Astrocyte (in vitro differentiated cells and primary cell): ENCODE measurements around the gene DOCK2. TPM values are rescaled to one million over a fixed set of nuclear protein-coding genes. Genes with fewer than 3 reads are reported as not detected.

Experiments used
- DNase-seq: peaks from one replicate; pipeline ENCODE4 v3.0.0-alpha.2; 2010; ENCODE audit warnings: low read depth
- FAIRE-seq: peaks from 2 replicates; lab custom pipeline; 2011; peaks lifted over from hg19 to GRCh38; lab: Jason Lieb, UNC
- H2AFZ ChIP-seq: 2 replicates; pipeline ENCODE4 v1.6.0; 2012; ENCODE audit warnings: low read depth, low read length, inconsistent platforms
- H3K27ac ChIP-seq: 2 replicates; pipeline ENCODE4 v1.5.1; 2011; ENCODE audit warnings: low read depth, low read length, inconsistent platforms
- H3K27me3 ChIP-seq: 2 replicates; pipeline ENCODE4 v1.6.0; 2011; ENCODE audit warnings: low read length, inconsistent platforms; ENCODE audit not compliant: insufficient read depth
- H3K36me3 ChIP-seq: 2 replicates; pipeline ENCODE4 v1.5.1; 2011; ENCODE audit warnings: low read length, inconsistent platforms; ENCODE audit not compliant: insufficient read depth
- H3K4me1 ChIP-seq: 2 replicates; pipeline ENCODE4 v1.5.1; 2011; ENCODE audit warnings: low read length, inconsistent platforms; ENCODE audit not compliant: insufficient read depth
- H3K4me2 ChIP-seq: 2 replicates; pipeline ENCODE4 v1.6.0; 2012; ENCODE audit warnings: low read length, inconsistent platforms
- H3K4me3 ChIP-seq: 2 replicates; pipeline ENCODE4 v1.5.1; 2011; ENCODE audit warnings: low read depth, mild to moderate bottlenecking, low read length, inconsistent platforms; ENCODE audit not compliant: insufficient read depth
- H3K79me2 ChIP-seq: 2 replicates; pipeline ENCODE4 v1.6.0; 2012; ENCODE audit warnings: mild to moderate bottlenecking, low read length, inconsistent platforms; ENCODE audit not compliant: insufficient read depth
- H3K9ac ChIP-seq: 2 replicates; pipeline ENCODE4 v1.6.0; 2012; ENCODE audit warnings: mild to moderate bottlenecking, low read length, inconsistent platforms
- H3K9me3 ChIP-seq: 2 replicates; pipeline ENCODE4 v1.5.1; 2012; ENCODE audit warnings: low read depth, mild to moderate bottlenecking, low read length, inconsistent platforms; ENCODE audit not compliant: insufficient read depth
- H4K20me1 ChIP-seq: 2 replicates; pipeline ENCODE4 v1.6.0; 2012; ENCODE audit warnings: low read length, inconsistent platforms; ENCODE audit not compliant: insufficient read depth
- H3K27ac Mint-ChIP-seq: one replicate; pipeline ENCODE4 v1.8.0; 2021; ENCODE audit warnings: mild to moderate bottlenecking, mixed read lengths; ENCODE audit not compliant: unreplicated experiment
- H3K27me3 Mint-ChIP-seq: one replicate; pipeline ENCODE4 v1.8.0; 2021; ENCODE audit warnings: low read depth, mixed read lengths; ENCODE audit not compliant: unreplicated experiment
- H3K36me3 Mint-ChIP-seq: one replicate; pipeline ENCODE4 v1.8.0; 2021; ENCODE audit warnings: low read depth, mixed read lengths; ENCODE audit not compliant: unreplicated experiment
- H3K4me1 Mint-ChIP-seq: one replicate; pipeline ENCODE4 v1.8.0; 2021; ENCODE audit warnings: low read depth, mixed read lengths; ENCODE audit not compliant: unreplicated experiment
- H3K4me3 Mint-ChIP-seq: one replicate; pipeline ENCODE4 v1.8.0; 2021; ENCODE audit warnings: mild to moderate bottlenecking, moderate library complexity, mixed read lengths; ENCODE audit not compliant: unreplicated experiment
- H3K9me3 Mint-ChIP-seq: one replicate; pipeline ENCODE4 v1.8.0; 2021; ENCODE audit warnings: mild to moderate bottlenecking, mixed read lengths; ENCODE audit not compliant: unreplicated experiment
- EZH2 ChIP-seq: IDR thresholded peaks from 2 replicates; pipeline ENCODE4 v1.6.1; 2012; ENCODE audit warnings: mild to moderate bottlenecking, low read length, inconsistent platforms; ENCODE audit not compliant: insufficient read depth
- total RNA-seq: library from RNA; stranded (reverse); gene quantifications from 2 replicates; pipeline ENCODE4 v1.2.1, GENCODE V29; 2021
- TF ChIP-seq, protein P1 (sequence below): IDR thresholded peaks from 2 replicates; pipeline ENCODE4 v1.5.1; 2011; ENCODE audit warnings: low read depth, mild to moderate bottlenecking, inconsistent platforms, low read length, moderate library complexity; ENCODE audit not compliant: insufficient read depth

The DOCK2 gene
- total RNA-seq, 1 donor from 2014 or later, result 0.66 TPM

DNA sequence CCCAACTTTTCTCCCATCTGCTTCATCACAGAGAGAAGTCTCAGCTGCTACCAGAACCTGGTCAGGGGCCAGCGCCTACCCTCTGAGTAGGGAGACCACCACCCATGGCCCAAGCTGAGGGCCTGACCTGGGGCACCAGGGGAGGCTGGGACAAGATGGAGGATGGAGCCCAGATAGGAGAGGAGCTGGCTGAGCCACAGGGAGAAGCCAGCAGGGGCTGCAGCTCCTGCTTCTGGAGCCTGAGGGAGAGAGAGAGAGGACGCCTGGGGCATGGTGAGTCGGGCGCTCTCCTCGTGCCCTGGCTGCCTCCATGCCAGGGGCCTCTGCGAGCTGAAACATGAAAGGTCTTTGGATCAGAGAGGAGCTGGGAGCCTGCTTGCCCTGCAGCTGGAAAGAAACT, 467.2 kb downstream of the DOCK2 start:
- no peaks in the 10 kb centered on the region for H3K4me1 Mint-ChIP-seq
- Histone ChIP-seq H3K4me1 (no peaks in the 10 kb centered on the region), H3K36me3 (no peaks in the 10 kb centered on the region), H2AFZ (no peak overlapping the region), H3K4me2 (no peak overlapping the region), H3K79me2 (no peaks in the 10 kb centered on the region), H3K27me3 (no peaks in the 10 kb centered on the region), H3K9ac (no peak overlapping the region), H3K4me3 (no peak overlapping the region), H3K9me3 (no peaks in the 10 kb centered on the region), H3K27ac (no peak overlapping the region), H4K20me1 (no peaks in the 10 kb centered on the region)
- no peak overlapping the region for H3K4me3 Mint-ChIP-seq
- FAIRE-seq (no peak), DNase-seq (no peak)
- H3K27ac Mint-ChIP-seq, result no peak overlapping the region
- no peaks in the 10 kb centered on the region for H3K9me3 Mint-ChIP-seq
- H3K36me3 Mint-ChIP-seq, result no peaks in the 10 kb centered on the region
- H3K27me3 Mint-ChIP-seq, result peaks cover 40% of the 10 kb centered on the region
- TF ChIP-seq, protein P1, sequence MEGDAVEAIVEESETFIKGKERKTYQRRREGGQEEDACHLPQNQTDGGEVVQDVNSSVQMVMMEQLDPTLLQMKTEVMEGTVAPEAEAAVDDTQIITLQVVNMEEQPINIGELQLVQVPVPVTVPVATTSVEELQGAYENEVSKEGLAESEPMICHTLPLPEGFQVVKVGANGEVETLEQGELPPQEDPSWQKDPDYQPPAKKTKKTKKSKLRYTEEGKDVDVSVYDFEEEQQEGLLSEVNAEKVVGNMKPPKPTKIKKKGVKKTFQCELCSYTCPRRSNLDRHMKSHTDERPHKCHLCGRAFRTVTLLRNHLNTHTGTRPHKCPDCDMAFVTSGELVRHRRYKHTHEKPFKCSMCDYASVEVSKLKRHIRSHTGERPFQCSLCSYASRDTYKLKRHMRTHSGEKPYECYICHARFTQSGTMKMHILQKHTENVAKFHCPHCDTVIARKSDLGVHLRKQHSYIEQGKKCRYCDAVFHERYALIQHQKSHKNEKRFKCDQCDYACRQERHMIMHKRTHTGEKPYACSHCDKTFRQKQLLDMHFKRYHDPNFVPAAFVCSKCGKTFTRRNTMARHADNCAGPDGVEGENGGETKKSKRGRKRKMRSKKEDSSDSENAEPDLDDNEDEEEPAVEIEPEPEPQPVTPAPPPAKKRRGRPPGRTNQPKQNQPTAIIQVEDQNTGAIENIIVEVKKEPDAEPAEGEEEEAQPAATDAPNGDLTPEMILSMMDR, result no peak
- TF ChIP-seq EZH2, result no peak

DNA sequence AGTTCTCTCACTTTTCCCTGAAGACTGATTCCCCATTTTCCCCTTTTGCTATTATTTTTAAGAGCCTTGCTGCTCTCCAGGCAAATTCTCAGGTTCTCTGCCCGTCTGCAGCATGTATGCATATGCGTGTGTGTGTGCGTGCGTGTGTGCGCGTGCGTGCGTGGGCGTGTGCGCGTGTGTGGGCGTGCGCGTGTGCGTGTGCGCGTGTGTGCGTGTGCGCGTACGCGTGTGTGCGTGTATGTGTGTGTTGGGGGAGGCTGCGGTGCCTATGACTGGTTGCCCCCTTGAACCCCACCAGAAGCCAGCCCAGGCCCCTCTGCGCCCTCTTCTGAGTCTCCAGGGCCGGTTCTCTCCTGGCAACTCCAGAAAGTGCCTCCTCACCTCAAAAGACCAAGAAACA, 467.6 kb downstream of the DOCK2 start:
- Mint-ChIP-seq H3K27me3 (peaks cover 41% of the 10 kb centered on the region), H3K27ac (no peak overlapping the region), H3K4me3 (no peak overlapping the region), H3K4me1 (no peaks in the 10 kb centered on the region), H3K9me3 (no peaks in the 10 kb centered on the region), H3K36me3 (no peaks in the 10 kb centered on the region)
- Histone ChIP-seq H3K79me2 (no peaks in the 10 kb centered on the region), H3K27ac (no peak overlapping the region), H3K4me3 (no peak overlapping the region), H3K9me3 (no peaks in the 10 kb centered on the region), H3K36me3 (no peaks in the 10 kb centered on the region), H3K4me1 (no peaks in the 10 kb centered on the region), H3K4me2 (no peak overlapping the region), H2AFZ (no peak overlapping the region), H4K20me1 (no peaks in the 10 kb centered on the region), H3K27me3 (no peaks in the 10 kb centered on the region), H3K9ac (no peak overlapping the region)
- FAIRE-seq (no peak), DNase-seq (no peak)
- TF ChIP-seq EZH2, result no peak
- TF ChIP-seq, protein P1, result no peak

DNA sequence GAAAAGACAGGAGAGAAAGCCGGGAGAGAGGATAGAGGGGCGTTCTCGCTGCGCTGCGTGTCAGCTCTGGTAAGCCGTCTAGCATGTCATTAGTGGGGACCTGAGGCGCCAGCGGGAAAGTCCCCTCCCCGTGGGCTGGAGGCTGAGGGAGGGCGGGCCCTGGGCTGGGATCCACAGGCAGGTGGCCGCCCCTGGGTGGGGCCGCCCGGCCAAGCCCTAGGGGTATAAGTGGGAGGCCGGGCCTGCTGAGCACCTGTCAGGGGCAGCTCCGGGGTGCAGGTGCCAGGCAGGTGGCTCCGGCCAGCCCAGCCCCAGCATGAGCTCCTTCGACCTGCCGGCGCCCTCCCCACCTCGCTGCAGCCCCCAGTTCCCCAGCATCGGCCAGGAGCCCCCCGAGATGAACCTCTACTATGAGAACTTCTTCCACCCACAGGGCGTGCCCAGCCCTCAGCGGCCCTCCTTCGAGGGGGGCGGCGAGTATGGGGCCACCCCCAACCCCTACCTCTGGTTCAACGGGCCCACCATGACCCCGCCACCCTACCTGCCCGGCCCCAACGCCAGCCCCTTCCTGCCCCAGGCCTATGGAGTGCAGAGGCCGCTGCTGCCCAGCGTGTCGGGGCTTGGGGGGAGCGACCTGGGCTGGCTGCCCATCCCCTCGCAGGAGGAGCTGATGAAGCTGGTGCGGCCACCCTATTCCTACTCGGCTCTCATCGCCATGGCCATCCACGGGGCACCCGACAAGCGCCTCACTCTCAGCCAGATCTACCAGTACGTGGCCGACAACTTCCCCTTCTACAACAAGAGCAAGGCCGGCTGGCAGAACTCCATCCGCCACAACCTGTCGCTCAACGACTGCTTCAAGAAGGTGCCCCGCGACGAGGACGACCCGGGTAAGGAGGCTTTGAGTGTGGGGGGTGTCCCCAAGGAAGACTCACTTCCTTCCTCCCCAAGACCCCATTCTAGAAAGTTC, 468.9 kb downstream of the DOCK2 start, which contains the start of gene FOXI1:
FOXI1 (plus strand) TSS at position 256 of the 970 bp plus-strand sequence; CDS start at position 317, 61 bp downstream.
- no peak within 1 kb of the TSS for H3K9ac ChIP-seq
- DNase-seq (no peak), FAIRE-seq (no peak)
- Mint-ChIP-seq H3K36me3 (no peaks in the 10 kb centered on the region), H3K9me3 (no peaks in the 10 kb centered on the region), H3K27ac (no peak within 1 kb of the TSS), H3K4me3 (no peak within 1 kb of the TSS), H3K4me1 (no peaks in the 10 kb centered on the region), H3K27me3 (peaks cover 38% of the 10 kb centered on the region)
- H3K4me3 ChIP-seq, result no peak within 1 kb of the TSS
- no peaks in the 10 kb centered on the region for H3K9me3 ChIP-seq
- H3K27ac ChIP-seq, result no peak within 1 kb of the TSS
- no peak for TF ChIP-seq EZH2
- TF ChIP-seq, protein P1, result no peak
- no peaks in the 10 kb centered on the region for H3K79me2 ChIP-seq
- no peaks in the 10 kb centered on the region for H4K20me1 ChIP-seq
- no peak within 1 kb of the TSS for H3K4me2 ChIP-seq
- H2AFZ ChIP-seq, result no peak within 1 kb of the TSS
- no peaks in the 10 kb centered on the region for H3K4me1 ChIP-seq
- no peaks in the 10 kb centered on the region for H3K27me3 ChIP-seq
- H3K36me3 ChIP-seq, result no peaks in the 10 kb centered on the region
